Colonic mucosa (tissue), 4 donors: Measurements from ENCODE around the gene NCOA5. TPM values are rescaled to one million over a fixed set of nuclear protein-coding genes. Genes with fewer than 3 reads are reported as not detected.

Experiments
- DNase-seq: peaks from one replicate; pipeline ENCODE4 v3.0.0-alpha.2; 2020
- H3K27ac ChIP-seq: fragments of 200-600 bp; one replicate; pipeline ENCODE4 v1.8.0; 2021
- H3K27me3 ChIP-seq: fragments of 200-600 bp; one replicate; pipeline ENCODE4 v1.8.0; 2021
- H3K36me3 ChIP-seq: fragments of 200-600 bp; one replicate; pipeline ENCODE4 v1.8.0; 2021
- H3K4me1 ChIP-seq: fragments of 200-600 bp; one replicate; pipeline ENCODE4 v1.8.0; 2021; ENCODE audit warnings: mild to moderate bottlenecking
- H3K4me3 ChIP-seq: fragments of 200-600 bp; one replicate; pipeline ENCODE4 v1.8.0; 2021
- H3K9ac ChIP-seq, 2 donors: one replicate each; pipeline ENCODE4 v1.7.0; 2013; ENCODE audit warnings: control low read depth in 2 of 2, low read depth in 2 of 2, low read length in 2 of 2
- H3K9me3 ChIP-seq: fragments of 200-600 bp; one replicate; pipeline ENCODE4 v1.8.0; 2021
- CTCF ChIP-seq: fragments of 200-600 bp; IDR thresholded peaks from one replicate; pipeline ENCODE4 v1.8.0; 2022; ENCODE audit warnings: antibody characterized with exemption, mild to moderate bottlenecking
- intact Hi-C: fragments of 100-400 bp; cut with DNase I; formaldehyde crosslinking; loops from one replicate; pipeline ENCODE4 v1.14.1; 2022
- total RNA-seq, 2 donors: library from RNA; stranded (reverse); fragmentation: NEBNext Ultra II Directional in 1 of 2; extraction: Animal tissue kit (Norgen Biotek cat#: 25700) in 1 of 2; gene quantifications; one replicate each; pipeline ENCODE4 v1.2.1, GENCODE V29; 2021
- donor health status: healthy.
- donor health status: DM: no; HTN: no; CAD: no.
- donor health status: DM: no; HTN: no; CAD: no.

The NCOA5 gene
- total RNA-seq, 2 donors from 2014 or later = 20.4 to 32.1 TPM

- Histone ChIP-seq H3K27me3 (peaks cover 14% of the 10 kb centered on the region), H3K9me3 (no peaks in the 10 kb centered on the region), H3K4me3 (no peak overlapping the region), H3K4me1 (no peaks in the 10 kb centered on the region), H3K27ac (no peak overlapping the region), H3K9ac (no peak overlapping the region), H3K36me3 (no peaks in the 10 kb centered on the region)
- intact Hi-C loops = no loop called here
- no peak for TF ChIP-seq CTCF
- no peak for DNase-seq
Measured at GRCh38 chr20:46036370-46036769, 53.4 kb downstream of the NCOA5 start.

GRCh38 chr20:46035713-46036112, 54.0 kb downstream of the NCOA5 start:
- Histone ChIP-seq H3K9me3 (no peaks in the 10 kb centered on the region), H3K27me3 (peaks cover 19% of the 10 kb centered on the region), H3K36me3 (no peaks in the 10 kb centered on the region), H3K9ac (no peak overlapping the region), H3K4me1 (no peaks in the 10 kb centered on the region), H3K4me3 (no peak overlapping the region), H3K27ac (no peak overlapping the region)
- no peak for DNase-seq
- intact Hi-C loops = no loop called here
- no peak for TF ChIP-seq CTCF

GRCh38 chr20:46035253-46035652, 54.5 kb downstream of the NCOA5 start:
- Histone ChIP-seq H3K4me1 (no peaks in the 10 kb centered on the region), H3K36me3 (no peaks in the 10 kb centered on the region), H3K9me3 (no peaks in the 10 kb centered on the region), H3K4me3 (no peak overlapping the region), H3K9ac (no peak overlapping the region), H3K27ac (no peak overlapping the region), H3K27me3 (peaks cover 23% of the 10 kb centered on the region)
- no peak for TF ChIP-seq CTCF
- intact Hi-C loops = no loop called here
- no peak for DNase-seq

GRCh38 chr20:46034039-46034438, 55.7 kb downstream of the NCOA5 start:
- Histone ChIP-seq H3K4me1 (no peaks in the 10 kb centered on the region), H3K4me3 (no peak overlapping the region), H3K9ac (no peak overlapping the region), H3K9me3 (no peaks in the 10 kb centered on the region), H3K27me3 (peaks cover 31% of the 10 kb centered on the region), H3K27ac (no peak overlapping the region), H3K36me3 (no peaks in the 10 kb centered on the region)
- no peak for DNase-seq
- intact Hi-C loops = no loop called here
- no peak for TF ChIP-seq CTCF

GRCh38 chr20:46031701-46032254, 58.0 kb downstream of the NCOA5 start:
- intact Hi-C loops = no loop called here
- H3K27ac ChIP-seq = no peak overlapping the region
- no peaks in the 10 kb centered on the region for H3K9me3 ChIP-seq
- no peak overlapping the region for H3K4me3 ChIP-seq
- no peak for TF ChIP-seq CTCF
- H3K36me3 ChIP-seq = no peaks in the 10 kb centered on the region
- peaks cover 33% of the 10 kb centered on the region for H3K27me3 ChIP-seq
- H3K4me1 ChIP-seq = no peaks in the 10 kb centered on the region
- no peak for DNase-seq
- no peak overlapping the region for H3K9ac ChIP-seq
